ENCODE measurements around the gene LGALS3BP.
"Not testable (repeated sequence)": the region's sequence is repeated elsewhere in the genome, so short reads cannot be mapped to it uniquely, and the experiment has no call there.

Gene LGALS3BP

GRCh38 chr17:78951967-78952551 is 27.7 kb downstream of the LGALS3BP start:
- no peaks in the 10 kb centered on the region for H3K27me3 ChIP-seq (ENCODE audit: insufficient read depth, poor library complexity, severe bottlenecking)
- no peak for TF ChIP-seq CTCF (IDR thresholded peaks at IDR 0.05; ENCODE audit: poor library complexity, severe bottlenecking)
- no peak overlapping the region for H3K4me3 ChIP-seq (ENCODE audit: severe bottlenecking)
- H3K27ac ChIP-seq (ENCODE audit: poor library complexity, severe bottlenecking): no peak overlapping the region
- ATAC-seq (ENCODE audit: low read depth) (no peak), DNase-seq (ENCODE audit: low spot score) (no peak)
- H3K9me3 ChIP-seq (ENCODE audit: severe bottlenecking): no peaks in the 10 kb centered on the region
- H3K4me1 ChIP-seq (ENCODE audit: insufficient read depth, poor library complexity, severe bottlenecking): no peaks in the 10 kb centered on the region
- no peaks in the 10 kb centered on the region for H3K36me3 ChIP-seq (ENCODE audit: low read depth)

- no peaks in the 10 kb centered on the region for H3K27me3 ChIP-seq (ENCODE audit: insufficient read depth, poor library complexity, severe bottlenecking)
- ATAC-seq (ENCODE audit: low read depth) (no peak), DNase-seq (ENCODE audit: low spot score) (no peak)
- H3K4me3 ChIP-seq (ENCODE audit: severe bottlenecking): no peak overlapping the region
- H3K36me3 ChIP-seq (ENCODE audit: low read depth): no peaks in the 10 kb centered on the region
- H3K27ac ChIP-seq (ENCODE audit: poor library complexity, severe bottlenecking): no peak overlapping the region
- no peaks in the 10 kb centered on the region for H3K9me3 ChIP-seq (ENCODE audit: severe bottlenecking)
- H3K4me1 ChIP-seq (ENCODE audit: insufficient read depth, poor library complexity, severe bottlenecking): no peaks in the 10 kb centered on the region
- TF ChIP-seq CTCF (IDR thresholded peaks at IDR 0.05; ENCODE audit: poor library complexity, severe bottlenecking): no peak
Measured at GRCh38 chr17:78950870-78951269, 28.9 kb downstream of the LGALS3BP start.

- DNase-seq (ENCODE audit: low spot score) (no peak), ATAC-seq (ENCODE audit: low read depth) (no peak)
- Histone ChIP-seq H3K36me3 (ENCODE audit: low read depth) (no peaks in the 10 kb centered on the region), H3K4me3 (ENCODE audit: severe bottlenecking) (no peak overlapping the region), H3K27ac (ENCODE audit: poor library complexity, severe bottlenecking) (no peak overlapping the region), H3K4me1 (ENCODE audit: insufficient read depth, poor library complexity, severe bottlenecking) (no peaks in the 10 kb centered on the region), H3K27me3 (ENCODE audit: insufficient read depth, poor library complexity, severe bottlenecking) (no peaks in the 10 kb centered on the region), H3K9me3 (ENCODE audit: severe bottlenecking) (no peaks in the 10 kb centered on the region)
- TF ChIP-seq CTCF (IDR thresholded peaks at IDR 0.05; ENCODE audit: poor library complexity, severe bottlenecking): no peak
Measured at GRCh38 chr17:78947235-78948149, 32.2 kb downstream of the LGALS3BP start.

- Histone ChIP-seq H3K4me1 (ENCODE audit: insufficient read depth, poor library complexity, severe bottlenecking) (no peaks in the 10 kb centered on the region), H3K4me3 (ENCODE audit: severe bottlenecking) (no peak overlapping the region), H3K27me3 (ENCODE audit: insufficient read depth, poor library complexity, severe bottlenecking) (no peaks in the 10 kb centered on the region), H3K36me3 (ENCODE audit: low read depth) (no peaks in the 10 kb centered on the region), H3K27ac (ENCODE audit: poor library complexity, severe bottlenecking) (no peak overlapping the region), H3K9me3 (ENCODE audit: severe bottlenecking) (no peaks in the 10 kb centered on the region)
- ATAC-seq (ENCODE audit: low read depth): no peak
- no peak for DNase-seq (ENCODE audit: low spot score)
- no peak for TF ChIP-seq CTCF (IDR thresholded peaks at IDR 0.05; ENCODE audit: poor library complexity, severe bottlenecking)
Measured at GRCh38 chr17:78946631-78947030, 33.1 kb downstream of the LGALS3BP start.

GRCh38 chr17:78946131-78946530 is 33.6 kb downstream of the LGALS3BP start:
- no peak for TF ChIP-seq CTCF (IDR thresholded peaks at IDR 0.05; ENCODE audit: poor library complexity, severe bottlenecking)
- H3K27me3 ChIP-seq (ENCODE audit: insufficient read depth, poor library complexity, severe bottlenecking): no peaks in the 10 kb centered on the region
- H3K9me3 ChIP-seq (ENCODE audit: severe bottlenecking): no peaks in the 10 kb centered on the region
- DNase-seq (ENCODE audit: low spot score) (no peak), ATAC-seq (ENCODE audit: low read depth) (no peak)
- no peak overlapping the region for H3K4me3 ChIP-seq (ENCODE audit: severe bottlenecking)
- no peak overlapping the region for H3K27ac ChIP-seq (ENCODE audit: poor library complexity, severe bottlenecking)
- no peaks in the 10 kb centered on the region for H3K36me3 ChIP-seq (ENCODE audit: low read depth)
- H3K4me1 ChIP-seq (ENCODE audit: insufficient read depth, poor library complexity, severe bottlenecking): no peaks in the 10 kb centered on the region

GRCh38 chr17:78945455-78945854 is 34.3 kb downstream of the LGALS3BP start:
- not testable (repeated sequence) for H3K9me3 ChIP-seq (ENCODE audit: severe bottlenecking); H3K4me1 ChIP-seq (ENCODE audit: insufficient read depth, poor library complexity, severe bottlenecking); DNase-seq (ENCODE audit: low spot score); H3K36me3 ChIP-seq (ENCODE audit: low read depth); H3K4me3 ChIP-seq (ENCODE audit: severe bottlenecking); H3K27ac ChIP-seq (ENCODE audit: poor library complexity, severe bottlenecking); H3K27me3 ChIP-seq (ENCODE audit: insufficient read depth, poor library complexity, severe bottlenecking); ATAC-seq (ENCODE audit: low read depth)
